ENCODE measurements around the gene TRPM1.

DNA sequence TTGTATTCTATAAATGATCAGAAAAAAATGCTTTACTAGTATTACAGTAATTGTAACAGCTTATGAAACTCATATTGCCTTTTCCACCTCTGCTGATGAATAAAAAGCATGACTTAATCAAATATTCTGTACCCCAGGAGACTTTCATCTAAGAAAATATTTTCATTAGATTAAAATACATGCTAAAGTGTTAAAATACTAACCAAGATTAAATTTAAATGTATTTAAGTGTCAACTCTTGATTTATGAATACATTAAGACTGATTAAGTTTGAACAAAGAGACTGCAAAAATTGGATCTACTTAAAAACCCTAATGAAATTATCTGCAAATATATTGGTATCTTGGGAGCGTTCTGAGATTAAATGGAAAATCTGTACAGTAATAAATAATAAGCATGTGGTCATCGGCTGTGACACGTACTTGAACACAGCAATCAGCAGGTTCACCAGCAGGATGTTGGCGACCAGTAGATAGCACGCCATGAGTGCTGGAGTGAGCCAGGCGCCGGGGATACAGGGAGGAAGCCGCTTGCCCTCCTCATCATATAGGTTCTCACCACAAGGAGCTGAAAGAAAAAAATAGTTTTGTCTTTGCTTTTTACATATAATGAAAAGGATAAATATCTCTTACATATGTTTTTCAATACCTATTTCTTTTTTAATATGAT is 73.5 kb downstream of the TRPM1 start:
- TF ChIP-seq, protein P1, sequence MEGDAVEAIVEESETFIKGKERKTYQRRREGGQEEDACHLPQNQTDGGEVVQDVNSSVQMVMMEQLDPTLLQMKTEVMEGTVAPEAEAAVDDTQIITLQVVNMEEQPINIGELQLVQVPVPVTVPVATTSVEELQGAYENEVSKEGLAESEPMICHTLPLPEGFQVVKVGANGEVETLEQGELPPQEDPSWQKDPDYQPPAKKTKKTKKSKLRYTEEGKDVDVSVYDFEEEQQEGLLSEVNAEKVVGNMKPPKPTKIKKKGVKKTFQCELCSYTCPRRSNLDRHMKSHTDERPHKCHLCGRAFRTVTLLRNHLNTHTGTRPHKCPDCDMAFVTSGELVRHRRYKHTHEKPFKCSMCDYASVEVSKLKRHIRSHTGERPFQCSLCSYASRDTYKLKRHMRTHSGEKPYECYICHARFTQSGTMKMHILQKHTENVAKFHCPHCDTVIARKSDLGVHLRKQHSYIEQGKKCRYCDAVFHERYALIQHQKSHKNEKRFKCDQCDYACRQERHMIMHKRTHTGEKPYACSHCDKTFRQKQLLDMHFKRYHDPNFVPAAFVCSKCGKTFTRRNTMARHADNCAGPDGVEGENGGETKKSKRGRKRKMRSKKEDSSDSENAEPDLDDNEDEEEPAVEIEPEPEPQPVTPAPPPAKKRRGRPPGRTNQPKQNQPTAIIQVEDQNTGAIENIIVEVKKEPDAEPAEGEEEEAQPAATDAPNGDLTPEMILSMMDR (IDR thresholded peaks at IDR 0.05; ENCODE audit: insufficient read depth, low read depth, low read length) = no peak
- TF ChIP-seq EZH2 (IDR thresholded peaks at IDR 0.05; ENCODE audit: insufficient read depth, low read length) = no peak

Measured in astrocyte (in vitro differentiated cells and primary cell).